Stimulated activated CD4-positive, alpha-beta T cell treated with anti-CD3 and anti-CD28 coated beads, Interleukin-12 subunit alpha, Interleukin-12 subunit beta, amount 100 ng/mL, for 24 hours (primary cell): ENCODE results near the gene LMBR1L.
"Not testable (repeated sequence)": the region's sequence is repeated elsewhere in the genome, so short reads cannot be mapped to it uniquely, and the experiment has no call there.

Source experiments
- DNase-seq, 2 experiments: peaks; one replicate each; pipeline ENCODE4 v3.0.0-alpha.2; 2020; ENCODE audit warnings: low read depth in 2 of 2

LMBR1L gene

GRCh38 chr12:49110464-49111155, at the start of gene LMBR1L:
LMBR1L (minus strand) TSS chr12:49110847; CDS start chr12:49110555, 292 bp downstream.
- DNase-seq, result peak; percentile 89 to 94

GRCh38 chr12:49160399-49160798, 49.8 kb upstream of the LMBR1L start:
- no peak for DNase-seq

DNA sequence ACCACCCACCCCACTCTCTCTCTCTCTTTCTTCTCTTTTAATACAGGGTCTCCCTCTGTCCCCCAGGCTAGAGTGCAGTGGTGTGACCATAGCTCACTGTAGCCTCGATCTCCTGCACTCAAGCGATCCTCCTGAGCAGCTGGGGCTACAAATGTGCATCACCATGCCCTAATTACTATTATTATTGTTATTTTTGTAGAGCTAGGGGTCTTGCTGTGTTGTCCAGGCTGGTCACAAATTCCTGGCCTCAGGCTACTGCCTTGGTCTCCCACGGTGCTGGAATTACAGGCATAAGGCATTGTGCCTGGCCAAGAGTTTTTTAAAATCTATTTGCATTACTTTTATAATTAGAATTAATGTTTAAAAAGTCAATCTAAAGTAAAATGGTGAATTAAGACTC, 43.6 kb upstream of the LMBR1L start:
- DNase-seq, result no peak

GRCh38 chr12:49147384-49147783, 36.7 kb upstream of the LMBR1L start:
- no peak for DNase-seq

- no peak for DNase-seq
Measured at GRCh38 chr12:49146406-49146805, 35.8 kb upstream of the LMBR1L start.

- no peak for DNase-seq
Measured at GRCh38 chr12:49144384-49144783, 33.7 kb upstream of the LMBR1L start.

- DNase-seq, result no peak
Measured at GRCh38 chr12:49138999-49139398, 28.4 kb upstream of the LMBR1L start.

GRCh38 chr12:49138587-49138986, 27.9 kb upstream of the LMBR1L start:
- DNase-seq, result no peak

GRCh38 chr12:49137476-49137875, 26.8 kb upstream of the LMBR1L start:
- DNase-seq, result no peak

DNA sequence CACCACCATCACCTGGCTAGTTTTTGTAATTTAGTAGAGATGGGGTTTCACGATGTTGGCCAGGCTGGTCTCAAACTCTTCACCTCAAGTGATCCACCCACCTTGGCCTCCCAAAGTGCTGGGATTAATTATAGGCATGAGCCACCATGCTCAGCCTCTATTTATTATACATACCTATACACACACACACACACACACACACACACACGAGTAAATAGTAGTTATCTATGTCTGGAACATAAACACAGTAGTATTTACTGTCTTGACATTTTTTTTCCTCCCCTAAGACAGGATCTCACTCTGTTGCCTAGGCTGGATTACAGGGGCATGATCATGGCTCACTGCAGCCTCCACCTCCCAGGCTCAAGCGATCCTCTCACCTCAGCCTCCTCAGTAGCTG, 26.4 kb upstream of the LMBR1L start:
- DNase-seq, result not testable (repeated sequence)

DNA sequence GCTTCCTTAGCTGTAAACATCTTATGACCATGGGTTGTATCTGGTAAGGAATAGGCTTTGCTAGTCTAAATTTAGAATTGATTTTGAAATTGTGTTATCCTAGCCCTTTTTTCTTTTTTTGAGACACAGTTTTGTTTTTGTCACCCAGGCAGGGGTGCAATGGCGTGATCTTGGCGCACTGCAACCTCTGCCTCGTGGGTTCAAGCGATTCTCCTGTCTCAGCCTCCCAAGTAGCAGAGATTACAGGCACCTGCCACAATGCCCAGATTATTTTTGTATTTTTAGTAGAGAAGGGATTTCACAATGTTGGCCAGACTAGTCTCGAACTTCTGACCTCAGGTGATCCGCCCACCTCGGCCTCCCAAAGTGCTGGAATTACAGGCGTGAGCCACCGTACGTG, 22.9 kb upstream of the LMBR1L start:
- no peak for DNase-seq

GRCh38 chr12:49133014-49133413, 22.4 kb upstream of the LMBR1L start:
- DNase-seq, result no peak

GRCh38 chr12:49131894-49132461, 21.3 kb upstream of the LMBR1L start:
- no peak for DNase-seq

GRCh38 chr12:49131051-49131893, 20.6 kb upstream of the LMBR1L start, which contains the start of gene TUBA1B:
TUBA1B (minus strand) TSS chr12:49131395; CDS start chr12:49131300, 95 bp downstream.
- peak; percentile 83 to 84 for DNase-seq

- DNase-seq, result peak; percentile 85 to 88
Measured at GRCh38 chr12:49130151-49131050, 19.8 kb upstream of the LMBR1L start.

- DNase-seq, result no peak
Measured at GRCh38 chr12:49129332-49130150, 18.9 kb upstream of the LMBR1L start.

GRCh38 chr12:49127971-49128370, 17.3 kb upstream of the LMBR1L start:
- not testable (repeated sequence) for DNase-seq

DNA sequence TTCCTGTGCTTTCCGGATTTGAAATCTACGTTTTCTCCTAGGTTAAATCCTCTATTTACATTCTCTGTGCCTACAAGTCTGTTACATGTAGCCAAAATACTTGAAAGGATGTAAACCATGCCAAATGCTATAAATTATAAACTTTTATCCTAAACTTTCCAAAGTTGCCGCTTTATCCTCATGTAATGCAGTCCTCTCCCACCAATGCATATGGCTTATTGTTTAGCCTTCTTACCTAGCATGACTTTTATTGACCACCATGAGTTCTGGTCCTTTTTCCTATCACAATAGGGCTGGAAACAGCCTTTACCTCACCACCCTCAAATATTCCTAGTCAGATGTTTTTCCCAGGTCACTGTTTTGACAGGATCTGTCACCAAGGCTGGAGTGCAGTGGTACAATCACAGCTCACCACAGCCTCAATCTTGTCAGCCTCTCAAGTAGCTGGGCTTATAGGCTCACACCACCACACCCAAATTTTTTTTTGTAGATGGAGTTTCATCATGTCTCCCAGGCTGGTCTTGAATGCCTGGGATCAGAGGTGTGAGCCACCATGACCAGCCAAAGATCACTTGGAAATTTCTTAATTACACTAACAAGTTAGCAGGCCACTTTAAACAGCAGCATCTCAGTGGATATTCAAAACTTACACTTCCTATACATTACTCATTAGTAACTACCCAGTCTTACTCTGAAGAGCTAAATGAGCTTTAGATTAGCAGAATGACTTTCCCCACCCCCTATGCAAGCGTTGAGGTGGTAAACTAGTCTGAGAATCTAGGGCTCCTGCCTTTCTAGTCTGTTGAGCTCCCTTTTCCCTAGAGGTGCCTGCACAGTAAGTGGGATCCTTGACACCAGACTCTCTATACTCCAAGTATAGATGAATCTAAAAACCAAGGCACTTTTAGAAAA, 16.5 kb upstream of the LMBR1L start:
- DNase-seq, result no peak

GRCh38 chr12:49121047-49121696, 10.5 kb upstream of the LMBR1L start:
- DNase-seq, result no peak
